GM12874 (cell line): Measurements from ENCODE around the gene UST.

ENCODE experiments used
- CTCF ChIP-seq: IDR thresholded peaks from 2 replicates; pipeline ENCODE4 v1.5.1; 2011; ENCODE audit warnings: low read depth, mild to moderate bottlenecking, control low read depth, low read length, moderate library complexity; ENCODE audit not compliant: insufficient read depth

UST gene

GRCh38 chr6:148746363-148747144, at the start of gene UST:
Gene UST, plus strand, starts transcription at chr6:148747030. Its CDS starts 401 bp downstream, at chr6:148747431.
- peak; percentile 59 for TF ChIP-seq CTCF

- TF ChIP-seq CTCF: no peak
Measured at GRCh38 chr6:148697895-148698440, 48.9 kb upstream of the UST start.

- no peak for TF ChIP-seq CTCF
Measured at GRCh38 chr6:148698671-148699180, 48.1 kb upstream of the UST start.

GRCh38 chr6:148700047-148700715, 46.6 kb upstream of the UST start:
- TF ChIP-seq CTCF: no peak

GRCh38 chr6:148700741-148701311, 46.0 kb upstream of the UST start:
- TF ChIP-seq CTCF: no peak

- no peak for TF ChIP-seq CTCF
Measured at GRCh38 chr6:148701375-148701774, 45.5 kb upstream of the UST start.

GRCh38 chr6:148703900-148704299, 42.9 kb upstream of the UST start:
- TF ChIP-seq CTCF: no peak
